ENCODE measurements around the gene ZNF467.

DNA sequence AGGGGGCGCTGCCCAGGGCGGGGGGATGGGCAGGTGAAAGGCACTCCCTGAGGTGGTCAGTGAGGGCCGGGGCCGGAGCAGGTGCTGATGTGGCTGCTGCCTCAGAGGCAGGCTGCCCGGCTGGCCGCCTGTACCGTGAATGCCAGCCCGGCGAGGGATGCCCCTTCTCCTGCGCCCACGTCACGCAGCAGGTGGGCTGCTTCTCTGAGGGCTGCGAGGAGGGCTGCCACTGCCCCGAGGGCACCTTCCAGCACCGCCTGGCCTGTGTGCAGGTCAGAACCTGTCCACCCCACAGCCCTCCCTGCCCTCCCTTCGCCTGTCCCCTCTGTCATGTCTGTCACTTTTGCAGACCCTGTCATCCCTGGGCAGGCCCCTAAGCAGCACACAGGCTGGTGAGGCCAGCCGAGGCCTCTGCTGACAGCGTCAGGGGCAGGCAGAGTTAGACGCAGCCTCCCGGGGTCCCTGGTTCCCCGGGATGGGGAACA lies 42.9 kb upstream of the ZNF467 start:
- TF ChIP-seq, protein P1, sequence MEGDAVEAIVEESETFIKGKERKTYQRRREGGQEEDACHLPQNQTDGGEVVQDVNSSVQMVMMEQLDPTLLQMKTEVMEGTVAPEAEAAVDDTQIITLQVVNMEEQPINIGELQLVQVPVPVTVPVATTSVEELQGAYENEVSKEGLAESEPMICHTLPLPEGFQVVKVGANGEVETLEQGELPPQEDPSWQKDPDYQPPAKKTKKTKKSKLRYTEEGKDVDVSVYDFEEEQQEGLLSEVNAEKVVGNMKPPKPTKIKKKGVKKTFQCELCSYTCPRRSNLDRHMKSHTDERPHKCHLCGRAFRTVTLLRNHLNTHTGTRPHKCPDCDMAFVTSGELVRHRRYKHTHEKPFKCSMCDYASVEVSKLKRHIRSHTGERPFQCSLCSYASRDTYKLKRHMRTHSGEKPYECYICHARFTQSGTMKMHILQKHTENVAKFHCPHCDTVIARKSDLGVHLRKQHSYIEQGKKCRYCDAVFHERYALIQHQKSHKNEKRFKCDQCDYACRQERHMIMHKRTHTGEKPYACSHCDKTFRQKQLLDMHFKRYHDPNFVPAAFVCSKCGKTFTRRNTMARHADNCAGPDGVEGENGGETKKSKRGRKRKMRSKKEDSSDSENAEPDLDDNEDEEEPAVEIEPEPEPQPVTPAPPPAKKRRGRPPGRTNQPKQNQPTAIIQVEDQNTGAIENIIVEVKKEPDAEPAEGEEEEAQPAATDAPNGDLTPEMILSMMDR (IDR thresholded peaks at IDR 0.05; ENCODE audit: insufficient read depth, low read length), result no peak
- no peak for TF ChIP-seq POLR2AphosphoS5 (IDR thresholded peaks at IDR 0.05; ENCODE audit: low read depth)
